ENCODE results near the gene YLPM1. TPM values are rescaled to one million over a fixed set of nuclear protein-coding genes. Genes with fewer than 3 reads are reported as not detected.

The YLPM1 gene
- total and polyA plus RNA-seq, 10 of the 15 experiments (the other 5 are each of a cell fraction or from before 2014, with no cell fraction given), result 11.1 to 48.2 (median 18.0) TPM

GRCh38 chr14:74807853-74808545 is 44.9 kb downstream of the YLPM1 start:
- ATAC-seq (no peak), FAIRE-seq (no peak), DNase-seq (ENCODE audit: low read depth, low spot score) (no peak)
- H3K4me3 ChIP-seq, result no peak overlapping the region
- ChIA-PET RAD21 (ENCODE audit: unreplicated experiment) (no interaction called here), CTCF (no interaction called here), SMC1A (ENCODE audit: uncharacterized antibody, unreplicated experiment) (no interaction called here), POLR2A (interaction anchor here (0.7 kb wide), 1 partner anchor 1299 kb away, joined by 5 read pairs; no protein-coding TSS in a partner anchor)
- no peak overlapping the region for H3K4me2 ChIP-seq (ENCODE audit: control insufficient read depth, insufficient read depth)
- no peaks in the 10 kb centered on the region for H3K79me2 ChIP-seq (ENCODE audit: control insufficient read depth, insufficient read depth, low read length)
- H3K9me3 ChIP-seq (replicated peaks; ENCODE audit: control insufficient read depth, insufficient read depth, low read length), result no peaks in the 10 kb centered on the region
- H3K36me3 ChIP-seq (ENCODE audit: control insufficient read depth in 2 of 2, insufficient read depth in 2 of 2, low read length in 1 of 2), result peaks cover 4 to 29% of the 10 kb centered on the region in 2 experiments
- no peak overlapping the region for H3K27ac ChIP-seq (ENCODE audit: control insufficient read depth, insufficient read depth)
- in situ Hi-C loops (cut with MboI), result no loop called here
- H3K27me3 ChIP-seq (replicated peaks in 1 of 2; ENCODE audit: control insufficient read depth in 2 of 2, insufficient read depth in 2 of 2, low read length in 1 of 2), result no peaks in the 10 kb centered on the region
- H2AFZ ChIP-seq (ENCODE audit: control insufficient read depth, low read depth, low read length), result no peak overlapping the region
- H3K9ac ChIP-seq (ENCODE audit: control insufficient read depth, insufficient read depth, low read length), result no peak overlapping the region
- WGBS (ENCODE audit: insufficient coverage, insufficient replicate concordance, low lambda C conversion rate, missing lambda C conversion rate), result 82% methylated on average over 7 of the region's 7 CpGs
- intact Hi-C loops (cut with micrococcal nuclease; ENCODE audit: unreplicated experiment), result no loop called here
- no peaks in the 10 kb centered on the region for H4K20me1 ChIP-seq (ENCODE audit: control insufficient read depth, insufficient read depth)
- no TSS peak for BruUV-seq (replicated peaks)
- no peaks in the 10 kb centered on the region for H3K4me1 ChIP-seq (ENCODE audit: control insufficient read depth, insufficient read depth, low read length)
- TF ChIP-seq CEBPB (IDR thresholded peaks at IDR 0.05; ENCODE audit: borderline replicate concordance in 1 of 2, low read depth in 2 of 2, low read length in 2 of 2) (no peak), BCL3 (IDR thresholded peaks at IDR 0.05; ENCODE audit: borderline replicate concordance, insufficient read depth, low read depth, low read length, poor library complexity, severe bottlenecking) (no peak), TCF12 (IDR thresholded peaks at IDR 0.05; ENCODE audit: low read depth, low read length) (no peak), ZNF592 (IDR thresholded peaks at IDR 0.05) (no peak), SMAD5 (IDR thresholded peaks at IDR 0.05; ENCODE audit: low read depth) (no peak), ZNF24 (IDR thresholded peaks at IDR 0.05) (no peak), NKRF (conservative IDR thresholded peaks at IDR 0.05) (no peak), E4F1 (IDR thresholded peaks at IDR 0.05; ENCODE audit: borderline replicate concordance, partially characterized antibody) (no peak), HSF1 (IDR thresholded peaks at IDR 0.05; ENCODE audit: low read depth, low read length) (no peak)
